Activated T-helper 2 cell treated with anti-CD3 and anti-CD28 coated beads, Interferon-gamma antibody, Interleukin-2, Interleukin-4, amounts not matched to agents 10 μg/mL and 5 μg/mL and 100 μg/mL, durations not matched to agents 14 hours and 24 hours and 36 hours (primary cell): ENCODE measurements around the gene PITRM1. TPM values are rescaled to one million over a fixed set of nuclear protein-coding genes. Genes with fewer than 3 reads are reported as not detected.
"Not testable (repeated sequence)": the region's sequence is repeated elsewhere in the genome, so short reads cannot be mapped to it uniquely, and the experiment has no call there.

Experiments
- DNase-seq: peaks from one replicate; pipeline ENCODE4 v3.0.0; 2021; ENCODE audit warnings: low spot score
- H3K27ac Mint-ChIP-seq: one replicate; pipeline ENCODE4 v1.8.0; 2021; ENCODE audit warnings: mixed read lengths
- H3K27me3 Mint-ChIP-seq: one replicate; pipeline ENCODE4 v1.8.0; 2021; ENCODE audit warnings: low read depth, mixed read lengths
- H3K36me3 Mint-ChIP-seq: one replicate; pipeline ENCODE4 v1.8.0; 2021; ENCODE audit warnings: low read depth, mixed read lengths
- H3K4me1 Mint-ChIP-seq: one replicate; pipeline ENCODE4 v1.8.0; 2021; ENCODE audit warnings: low read depth, mixed read lengths
- H3K4me3 Mint-ChIP-seq: one replicate; pipeline ENCODE4 v1.8.0; 2021; ENCODE audit warnings: low read depth, mild to moderate bottlenecking, moderate library complexity, mixed read lengths
- H3K9me3 Mint-ChIP-seq: one replicate; pipeline ENCODE4 v1.8.0; 2021; ENCODE audit warnings: mixed read lengths
- intact Hi-C: fragments of 100-400 bp; cut with micrococcal nuclease; formaldehyde crosslinking; loops from one replicate; pipeline ENCODE4 v1.15.1; 2023
- total RNA-seq: library from RNA; stranded (reverse); gene quantifications from 2 replicates; pipeline ENCODE4 v1.2.3, GENCODE V29; 2022

PITRM1 gene
- total RNA-seq, 1 donor from 2014 or later, result 84.5 TPM

- Mint-ChIP-seq H3K36me3 (peaks cover 33% of the 10 kb centered on the region), H3K4me3 (peak overlapping the region; percentile 90), H3K27ac (peak overlapping the region; percentile 86), H3K27me3 (peaks cover 21% of the 10 kb centered on the region)
- H3K9me3 Mint-ChIP-seq, DNase-seq, H3K4me1 Mint-ChIP-seq, intact Hi-C loops: not testable (repeated sequence)
Measured at GRCh38 chr10:3171488-3171887, 1.1 kb downstream of the PITRM1 start.

- Mint-ChIP-seq H3K27ac (no peak overlapping the region), H3K4me1 (peaks cover 7% of the 10 kb centered on the region), H3K4me3 (no peak overlapping the region), H3K27me3 (peaks cover 3% of the 10 kb centered on the region), H3K9me3 (no peaks in the 10 kb centered on the region), H3K36me3 (peaks cover 51% of the 10 kb centered on the region)
- intact Hi-C loops, result no loop called here
- DNase-seq, result no peak
Measured at GRCh38 chr10:3169673-3170072, 2.9 kb downstream of the PITRM1 start.

GRCh38 chr10:3169271-3169670, 3.3 kb downstream of the PITRM1 start:
- DNase-seq, result no peak
- Mint-ChIP-seq H3K9me3 (no peaks in the 10 kb centered on the region), H3K27ac (no peak overlapping the region), H3K4me1 (peaks cover 7% of the 10 kb centered on the region), H3K27me3 (peaks cover 2% of the 10 kb centered on the region), H3K4me3 (no peak overlapping the region), H3K36me3 (peaks cover 52% of the 10 kb centered on the region)
- intact Hi-C loops, result no loop called here

GRCh38 chr10:3167611-3168330, 4.8 kb downstream of the PITRM1 start:
- Mint-ChIP-seq H3K4me1 (peaks cover 5% of the 10 kb centered on the region), H3K27ac (peak overlapping the region; percentile 6), H3K9me3 (no peaks in the 10 kb centered on the region), H3K27me3 (no peaks in the 10 kb centered on the region), H3K4me3 (no peak overlapping the region), H3K36me3 (peaks cover 66% of the 10 kb centered on the region)
- DNase-seq, result no peak
- intact Hi-C loops, result no loop called here

- Mint-ChIP-seq H3K4me3 (no peak overlapping the region), H3K9me3 (no peaks in the 10 kb centered on the region), H3K27me3 (no peaks in the 10 kb centered on the region), H3K27ac (no peak overlapping the region), H3K36me3 (peaks cover 71% of the 10 kb centered on the region), H3K4me1 (peaks cover 5% of the 10 kb centered on the region)
- no peak for DNase-seq
- intact Hi-C loops, result no loop called here
Measured at GRCh38 chr10:3166496-3167290, 5.9 kb downstream of the PITRM1 start.

- no peak overlapping the region for H3K27ac Mint-ChIP-seq
- no peak for DNase-seq
- H3K9me3 Mint-ChIP-seq, result no peaks in the 10 kb centered on the region
- H3K36me3 Mint-ChIP-seq, result peaks cover 73% of the 10 kb centered on the region
- no peak overlapping the region for H3K4me3 Mint-ChIP-seq
- intact Hi-C loops, result no loop called here
- no peaks in the 10 kb centered on the region for H3K27me3 Mint-ChIP-seq
- peaks cover 2% of the 10 kb centered on the region for H3K4me1 Mint-ChIP-seq
Measured at GRCh38 chr10:3165196-3165595, 7.4 kb downstream of the PITRM1 start.

GRCh38 chr10:3163879-3164278, 8.7 kb downstream of the PITRM1 start:
- intact Hi-C loops, result no loop called here
- H3K4me1 Mint-ChIP-seq, result no peaks in the 10 kb centered on the region
- no peaks in the 10 kb centered on the region for H3K9me3 Mint-ChIP-seq
- no peaks in the 10 kb centered on the region for H3K27me3 Mint-ChIP-seq
- no peak for DNase-seq
- no peak overlapping the region for H3K27ac Mint-ChIP-seq
- H3K36me3 Mint-ChIP-seq, result peaks cover 74% of the 10 kb centered on the region
- H3K4me3 Mint-ChIP-seq, result no peak overlapping the region

GRCh38 chr10:3162533-3162932, 10.0 kb downstream of the PITRM1 start:
- Mint-ChIP-seq H3K36me3 (peaks cover 79% of the 10 kb centered on the region), H3K27ac (no peak overlapping the region), H3K4me3 (no peak overlapping the region), H3K27me3 (no peaks in the 10 kb centered on the region), H3K9me3 (no peaks in the 10 kb centered on the region), H3K4me1 (no peaks in the 10 kb centered on the region)
- no peak for DNase-seq
- intact Hi-C loops, result no loop called here

- DNase-seq, result no peak
- Mint-ChIP-seq H3K4me1 (no peaks in the 10 kb centered on the region), H3K27ac (no peak overlapping the region), H3K27me3 (no peaks in the 10 kb centered on the region), H3K4me3 (no peak overlapping the region), H3K9me3 (no peaks in the 10 kb centered on the region), H3K36me3 (peaks cover 76% of the 10 kb centered on the region)
- intact Hi-C loops, result no loop called here
Measured at GRCh38 chr10:3159152-3159551, 13.4 kb downstream of the PITRM1 start.

- H3K4me1 Mint-ChIP-seq, result no peaks in the 10 kb centered on the region
- H3K27me3 Mint-ChIP-seq, result no peaks in the 10 kb centered on the region
- intact Hi-C loops, result no loop called here
- no peak overlapping the region for H3K27ac Mint-ChIP-seq
- no peaks in the 10 kb centered on the region for H3K9me3 Mint-ChIP-seq
- H3K4me3 Mint-ChIP-seq, result no peak overlapping the region
- no peak for DNase-seq
- H3K36me3 Mint-ChIP-seq, result peaks cover 88% of the 10 kb centered on the region
Measured at GRCh38 chr10:3154666-3155065, 17.9 kb downstream of the PITRM1 start.

- Mint-ChIP-seq H3K36me3 (peaks cover 87% of the 10 kb centered on the region), H3K4me1 (no peaks in the 10 kb centered on the region), H3K9me3 (no peaks in the 10 kb centered on the region), H3K27ac (no peak overlapping the region), H3K4me3 (no peak overlapping the region), H3K27me3 (no peaks in the 10 kb centered on the region)
- DNase-seq, result no peak
- intact Hi-C loops, result no loop called here
Measured at GRCh38 chr10:3152566-3152935, 20.0 kb downstream of the PITRM1 start.

GRCh38 chr10:3151889-3152565, 20.6 kb downstream of the PITRM1 start:
- H3K4me3 Mint-ChIP-seq, result no peak overlapping the region
- no peaks in the 10 kb centered on the region for H3K9me3 Mint-ChIP-seq
- no peaks in the 10 kb centered on the region for H3K27me3 Mint-ChIP-seq
- intact Hi-C loops, result no loop called here
- peaks cover 86% of the 10 kb centered on the region for H3K36me3 Mint-ChIP-seq
- no peak for DNase-seq
- H3K4me1 Mint-ChIP-seq, result no peaks in the 10 kb centered on the region
- no peak overlapping the region for H3K27ac Mint-ChIP-seq

- no peak for DNase-seq
- peaks cover 87% of the 10 kb centered on the region for H3K36me3 Mint-ChIP-seq
Measured at GRCh38 chr10:3150961-3151360, 21.6 kb downstream of the PITRM1 start.

More at GRCh38 chr10:3150961-3151360, 21.6 kb downstream of the PITRM1 start:
- Mint-ChIP-seq H3K4me3 (no peak overlapping the region), H3K27ac (no peak overlapping the region), H3K4me1 (no peaks in the 10 kb centered on the region), H3K27me3 (no peaks in the 10 kb centered on the region), H3K9me3 (no peaks in the 10 kb centered on the region)
- intact Hi-C loops, result no loop called here
